ENCODE measurements around the gene CIAPIN1. TPM values are rescaled to one million over a fixed set of nuclear protein-coding genes. Genes with fewer than 3 reads are reported as not detected.

Gene CIAPIN1
- total and polyA plus RNA-seq, 2 donors from 2014 or later: 53.6 to 56.3 TPM

DNA sequence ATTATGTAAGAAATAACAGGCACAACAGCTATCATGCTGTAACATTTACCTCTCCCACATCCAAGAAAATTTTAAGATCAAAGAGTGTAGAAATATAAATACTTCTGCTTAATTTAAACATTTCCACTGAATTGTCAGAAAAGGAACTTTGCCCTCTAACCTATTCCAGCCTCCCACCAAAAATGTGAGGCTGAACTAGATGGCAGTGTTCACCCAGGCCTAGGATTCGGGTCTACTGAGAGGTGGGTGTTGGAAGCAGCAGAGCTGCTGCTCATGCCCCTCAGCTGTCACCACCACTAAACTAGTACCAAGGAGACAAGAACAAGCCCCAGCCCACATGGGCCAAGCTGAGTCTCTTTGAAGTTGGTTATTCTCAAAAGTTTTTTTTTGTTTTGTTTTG is 11.3 kb downstream of the CIAPIN1 start:
- peaks cover 5 to 63% (median 37%) of the 10 kb centered on the region in 3 donors for H3K36me3 ChIP-seq (ENCODE audit: control insufficient read depth in 2 of 3, insufficient read depth in 3 of 3, low read length in 3 of 3)
- H3K9ac ChIP-seq (ENCODE audit: low read length in 3 of 3): no peak overlapping the region
- FAIRE-seq: no peak
- H3K27me3 ChIP-seq (ENCODE audit: control insufficient read depth, insufficient read depth, low read length): no peaks in the 10 kb centered on the region
- H3K4me3 ChIP-seq (ENCODE audit: low read length in 3 of 3): no peak overlapping the region
- DNase-seq: no peak
- no peaks in the 10 kb centered on the region for H3K4me1 ChIP-seq (ENCODE audit: control insufficient read depth in 2 of 3, insufficient read depth in 2 of 3, low read depth in 1 of 3, low read length in 3 of 3)
- H3K27ac ChIP-seq (ENCODE audit: low read depth in 2 of 2, low read length in 2 of 2): no peak overlapping the region
- intact Hi-C loops (cut with DNase I): no loop called here
- H3K9me3 ChIP-seq (ENCODE audit: control insufficient read depth in 2 of 3, insufficient read depth in 1 of 3, low read length in 3 of 3): peaks cover 0 to 2% (median 0%) of the 10 kb centered on the region in 3 donors
- TF ChIP-seq, protein P1, sequence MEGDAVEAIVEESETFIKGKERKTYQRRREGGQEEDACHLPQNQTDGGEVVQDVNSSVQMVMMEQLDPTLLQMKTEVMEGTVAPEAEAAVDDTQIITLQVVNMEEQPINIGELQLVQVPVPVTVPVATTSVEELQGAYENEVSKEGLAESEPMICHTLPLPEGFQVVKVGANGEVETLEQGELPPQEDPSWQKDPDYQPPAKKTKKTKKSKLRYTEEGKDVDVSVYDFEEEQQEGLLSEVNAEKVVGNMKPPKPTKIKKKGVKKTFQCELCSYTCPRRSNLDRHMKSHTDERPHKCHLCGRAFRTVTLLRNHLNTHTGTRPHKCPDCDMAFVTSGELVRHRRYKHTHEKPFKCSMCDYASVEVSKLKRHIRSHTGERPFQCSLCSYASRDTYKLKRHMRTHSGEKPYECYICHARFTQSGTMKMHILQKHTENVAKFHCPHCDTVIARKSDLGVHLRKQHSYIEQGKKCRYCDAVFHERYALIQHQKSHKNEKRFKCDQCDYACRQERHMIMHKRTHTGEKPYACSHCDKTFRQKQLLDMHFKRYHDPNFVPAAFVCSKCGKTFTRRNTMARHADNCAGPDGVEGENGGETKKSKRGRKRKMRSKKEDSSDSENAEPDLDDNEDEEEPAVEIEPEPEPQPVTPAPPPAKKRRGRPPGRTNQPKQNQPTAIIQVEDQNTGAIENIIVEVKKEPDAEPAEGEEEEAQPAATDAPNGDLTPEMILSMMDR (IDR thresholded peaks at IDR 0.05; ENCODE audit: borderline replicate concordance, extremely low read depth, insufficient read depth): no peak

DNA sequence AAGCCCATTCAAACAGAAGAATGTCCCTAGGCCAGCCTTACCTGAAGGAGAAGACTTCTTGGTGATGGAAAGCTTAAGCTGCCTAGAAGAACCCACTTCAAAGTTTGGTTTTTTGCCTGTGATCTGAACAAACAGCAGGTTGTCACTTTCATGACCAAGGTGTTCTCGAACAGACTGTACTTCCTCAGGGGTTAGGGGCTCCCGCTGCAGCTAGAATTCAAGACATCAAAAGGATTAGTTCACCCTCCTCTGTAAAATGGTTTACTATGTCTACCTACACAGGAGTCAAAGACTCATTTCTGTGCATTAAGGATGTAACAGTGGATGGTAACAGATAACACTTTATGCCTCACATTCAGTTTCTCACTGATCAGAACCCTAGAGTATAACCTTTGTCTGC is 13.2 kb downstream of the CIAPIN1 start:
- Histone ChIP-seq H3K27ac (ENCODE audit: low read depth in 2 of 2, low read length in 2 of 2) (no peak overlapping the region), H3K4me1 (ENCODE audit: control insufficient read depth in 2 of 3, insufficient read depth in 2 of 3, low read depth in 1 of 3, low read length in 3 of 3) (no peaks in the 10 kb centered on the region), H3K36me3 (ENCODE audit: control insufficient read depth in 2 of 3, insufficient read depth in 3 of 3, low read length in 3 of 3) (peaks cover 11 to 77% (median 47%) of the 10 kb centered on the region in 3 donors), H3K27me3 (ENCODE audit: control insufficient read depth, insufficient read depth, low read length) (no peaks in the 10 kb centered on the region), H3K9ac (ENCODE audit: low read length in 3 of 3) (no peak overlapping the region), H3K4me3 (ENCODE audit: low read length in 3 of 3) (no peak overlapping the region), H3K9me3 (ENCODE audit: control insufficient read depth in 2 of 3, insufficient read depth in 1 of 3, low read length in 3 of 3) (no peaks in the 10 kb centered on the region)
- DNase-seq (no peak), FAIRE-seq (no peak)
- TF ChIP-seq, protein P1 (IDR thresholded peaks at IDR 0.05; ENCODE audit: borderline replicate concordance, extremely low read depth, insufficient read depth): no peak
- intact Hi-C loops (cut with DNase I): no loop called here

DNA sequence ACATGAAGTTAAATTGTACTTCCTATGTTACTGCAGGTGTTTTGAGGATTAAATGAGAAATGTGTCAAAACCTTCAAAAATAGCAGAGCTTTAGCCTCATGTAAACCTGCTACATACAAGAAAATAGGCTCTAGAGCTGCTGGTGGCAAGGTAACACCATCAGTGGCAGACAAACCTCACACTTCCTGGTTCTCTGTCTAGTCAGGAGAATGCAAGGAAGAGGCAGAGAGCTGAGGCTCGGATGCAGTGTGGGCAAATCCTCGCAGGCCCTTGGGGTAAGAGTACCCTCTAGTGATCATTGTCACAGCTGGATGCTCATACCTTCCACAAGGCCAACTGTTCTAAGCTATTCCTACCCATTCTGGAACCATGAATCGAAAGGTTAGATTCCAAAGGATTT is 14.2 kb downstream of the CIAPIN1 start:
- Histone ChIP-seq H3K4me3 (ENCODE audit: low read length in 3 of 3) (no peak overlapping the region), H3K27ac (ENCODE audit: low read depth in 2 of 2, low read length in 2 of 2) (no peak overlapping the region), H3K36me3 (ENCODE audit: control insufficient read depth in 2 of 3, insufficient read depth in 3 of 3, low read length in 3 of 3) (peaks cover 8 to 72% (median 51%) of the 10 kb centered on the region in 3 donors), H3K27me3 (ENCODE audit: control insufficient read depth, insufficient read depth, low read length) (no peaks in the 10 kb centered on the region), H3K4me1 (ENCODE audit: control insufficient read depth in 2 of 3, insufficient read depth in 2 of 3, low read depth in 1 of 3, low read length in 3 of 3) (no peaks in the 10 kb centered on the region), H3K9ac (ENCODE audit: low read length in 3 of 3) (no peak overlapping the region), H3K9me3 (ENCODE audit: control insufficient read depth in 2 of 3, insufficient read depth in 1 of 3, low read length in 3 of 3) (no peaks in the 10 kb centered on the region)
- DNase-seq: no peak
- intact Hi-C loops (cut with DNase I): no loop called here
- no peak for FAIRE-seq
- TF ChIP-seq, protein P1 (IDR thresholded peaks at IDR 0.05; ENCODE audit: borderline replicate concordance, extremely low read depth, insufficient read depth): no peak

DNA sequence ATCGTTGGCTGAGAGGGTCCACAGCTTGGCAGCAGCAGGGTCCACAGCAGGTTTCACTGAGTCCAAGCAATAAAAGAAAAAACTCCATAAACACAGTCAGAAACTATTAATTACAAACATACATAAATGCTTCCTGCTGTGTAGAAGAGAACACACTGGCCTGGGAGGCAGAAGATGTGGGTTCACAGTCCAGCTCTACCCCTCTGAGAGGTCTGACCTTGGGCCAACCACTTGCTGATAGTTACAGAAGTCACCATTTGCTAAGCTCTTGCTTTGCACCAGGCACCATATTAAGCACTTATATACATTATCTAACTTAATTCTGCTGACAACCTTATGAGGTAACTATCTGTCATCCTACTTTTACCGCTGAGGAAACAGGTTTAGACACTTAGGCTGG is 14.7 kb downstream of the CIAPIN1 start:
- FAIRE-seq (no peak), DNase-seq (no peak)
- Histone ChIP-seq H3K36me3 (ENCODE audit: control insufficient read depth in 2 of 3, insufficient read depth in 3 of 3, low read length in 3 of 3) (peaks cover 8 to 68% (median 51%) of the 10 kb centered on the region in 3 donors), H3K4me1 (ENCODE audit: control insufficient read depth in 2 of 3, insufficient read depth in 2 of 3, low read depth in 1 of 3, low read length in 3 of 3) (no peaks in the 10 kb centered on the region), H3K27me3 (ENCODE audit: control insufficient read depth, insufficient read depth, low read length) (no peaks in the 10 kb centered on the region), H3K9me3 (ENCODE audit: control insufficient read depth in 2 of 3, insufficient read depth in 1 of 3, low read length in 3 of 3) (no peaks in the 10 kb centered on the region), H3K9ac (ENCODE audit: low read length in 3 of 3) (no peak overlapping the region), H3K4me3 (ENCODE audit: low read length in 3 of 3) (no peak overlapping the region), H3K27ac (ENCODE audit: low read depth in 2 of 2, low read length in 2 of 2) (no peak overlapping the region)
- TF ChIP-seq, protein P1 (IDR thresholded peaks at IDR 0.05; ENCODE audit: borderline replicate concordance, extremely low read depth, insufficient read depth): no peak
- intact Hi-C loops (cut with DNase I): no loop called here

Data from kidney (tissue), 14 donors.